GM12878 (cell line): ENCODE results near the gene CRYZL1. TPM values are rescaled to one million over a fixed set of nuclear protein-coding genes. Genes with fewer than 3 reads are reported as not detected.

ENCODE experiments used
- ATAC-seq: fragments of 200-7000 bp; cut with Tn5 transposase; 3 replicates; pipeline ENCODE4 v1.9.1; 2020; ENCODE audit warnings: mild to moderate bottlenecking, moderate library complexity
- BruUV-seq: library from RNA; stranded (reverse); fragments of 400-500 nt; replicated peaks from 2 replicates; lab custom pipeline; 2021; lab: Mats Ljungman, UMichigan
- CTCF ChIA-PET: fragments of 300-600 bp; sonication (Branson Sonifier 250); formaldehyde crosslinking; extraction: SDS; loops from one replicate; lab custom pipeline; 2021; ENCODE audit warnings: inconsistent platforms; lab: Yijun Ruan, JAX
- POLR2A ChIA-PET: fragments of 350-600 bp; formaldehyde crosslinking; extraction: SDS; loops from one replicate; lab custom pipeline; 2021; ENCODE audit warnings: inconsistent platforms; lab: Charles Lee
- RAD21 ChIA-PET: fragments of 300-600 bp; sonication (Branson Sonifier 250); formaldehyde crosslinking; loops from one replicate; lab custom pipeline; 2023; ENCODE audit warnings: antibody characterized with exemption; ENCODE audit not compliant: unreplicated experiment; lab: Charles Lee
- SMC1A ChIA-PET: fragments of 300-600 bp; sonication (Branson Sonifier 250); formaldehyde crosslinking; loops from one replicate; lab custom pipeline; 2023; ENCODE audit not compliant: unreplicated experiment, uncharacterized antibody; lab: Charles Lee
- DNase-seq: peaks from one replicate; pipeline ENCODE4 v3.0.0-alpha.2; 2011; ENCODE audit warnings: low read depth, low spot score
- FAIRE-seq: peaks from 3 replicates; lab custom pipeline; 2011; peaks lifted over from hg19 to GRCh38; lab: Jason Lieb, UNC
- H2AFZ ChIP-seq: 2 replicates; pipeline ENCODE4 v1.6.0; 2011; ENCODE audit warnings: low read depth, low read length, control low read depth; ENCODE audit not compliant: control insufficient read depth
- H3K27ac ChIP-seq: 2 replicates; pipeline ENCODE4 v1.5.1; 2011; ENCODE audit warnings: control low read depth; ENCODE audit not compliant: control insufficient read depth, insufficient read depth
- H3K27me3 ChIP-seq, 2 experiments: replicated peaks in 1 of 2; 2 replicates each; pipeline versions ENCODE4 v1.6.0 to v1.6.1; 2011; ENCODE audit warnings: low read length in 1 of 2; ENCODE audit not compliant: control insufficient read depth in 2 of 2, insufficient read depth in 2 of 2
- H3K36me3 ChIP-seq, 2 experiments: 2 replicates each; pipeline ENCODE4 v1.5.1; 2011; ENCODE audit warnings: low read length in 1 of 2; ENCODE audit not compliant: control insufficient read depth in 2 of 2, insufficient read depth in 2 of 2
- H3K4me1 ChIP-seq: 2 replicates; pipeline ENCODE4 v1.6.1; 2011; ENCODE audit warnings: mild to moderate bottlenecking, low read length, moderate library complexity, mixed read lengths; ENCODE audit not compliant: control insufficient read depth, insufficient read depth
- H3K4me2 ChIP-seq: 2 replicates; pipeline ENCODE4 v1.6.0; 2011; ENCODE audit warnings: control low read depth; ENCODE audit not compliant: control insufficient read depth, insufficient read depth
- H3K4me3 ChIP-seq: fragments of 200-600 bp; sonication (generic); 2 replicates; pipeline ENCODE4 v1.5.1; 2016
- H3K79me2 ChIP-seq: 2 replicates; pipeline ENCODE4 v1.6.0; 2011; ENCODE audit warnings: low read length; ENCODE audit not compliant: control insufficient read depth, insufficient read depth
- H3K9ac ChIP-seq: 2 replicates; pipeline ENCODE4 v1.8.0; 2011; ENCODE audit warnings: low read length, control low read depth, mixed read lengths; ENCODE audit not compliant: control insufficient read depth, insufficient read depth
- H3K9me3 ChIP-seq: replicated peaks from 3 replicates; pipeline ENCODE4 v1.5.1; 2011; ENCODE audit warnings: mild to moderate bottlenecking, low read length; ENCODE audit not compliant: control insufficient read depth, insufficient read depth
- H4K20me1 ChIP-seq: 2 replicates; pipeline ENCODE4 v1.6.0; 2011; ENCODE audit not compliant: control insufficient read depth, insufficient read depth
- BCL3 ChIP-seq: IDR thresholded peaks from 2 replicates; pipeline ENCODE4 v1.6.1; 2011; ENCODE audit warnings: borderline replicate concordance, low read depth, mild to moderate bottlenecking, moderate library complexity, low read length; ENCODE audit not compliant: insufficient read depth, poor library complexity, severe bottlenecking
- CBFB ChIP-seq: IDR thresholded peaks from 2 replicates; pipeline ENCODE4 v1.6.1; 2016; ENCODE audit warnings: antibody characterized with exemption, low read depth
- CEBPB ChIP-seq, 2 experiments: fragments of 150-350 bp in 1 of 2; IDR thresholded peaks; 2 replicates each; pipeline ENCODE4 v1.6.1; 2012 to 2014; ENCODE audit warnings: low read depth in 2 of 2, low read length in 2 of 2, borderline replicate concordance in 1 of 2, inconsistent platforms in 1 of 2
- EP300 ChIP-seq, 2 experiments: fragments of 150-350 bp in 1 of 2; IDR thresholded peaks; 2 replicates each; pipeline ENCODE4 v1.6.1; 2011 to 2012; ENCODE audit warnings: low read depth in 2 of 2, low read length in 2 of 2, borderline replicate concordance in 1 of 2, improper control_type of control experiment in 1 of 2, inconsistent platforms in 1 of 2; ENCODE audit not compliant: control insufficient read depth in 1 of 2
- KLF5 ChIP-seq: fragments of 450-650 bp; IDR thresholded peaks from 2 replicates; pipeline ENCODE4 v1.6.1; 2014; ENCODE audit warnings: mild to moderate bottlenecking; ENCODE audit not compliant: partially characterized antibody
- MTA3 ChIP-seq: IDR thresholded peaks from 2 replicates; pipeline ENCODE4 v1.6.1; 2012; ENCODE audit warnings: low read length, inconsistent platforms, borderline replicate concordance
- MXI1 ChIP-seq: fragments of 150-350 bp; IDR thresholded peaks from 2 replicates; pipeline ENCODE4 v1.6.1; 2011; ENCODE audit warnings: low read depth, mild to moderate bottlenecking, inconsistent platforms, low read length, improper control_type of control experiment
- POLR2A ChIP-seq: IDR thresholded peaks from 2 replicates; pipeline ENCODE4 v1.6.1; 2011; ENCODE audit warnings: low read depth, mild to moderate bottlenecking, low read length
- STAT3 ChIP-seq: IDR thresholded peaks from 2 replicates; pipeline ENCODE4 v1.6.1; 2011; ENCODE audit warnings: low read depth, low read length, improper control_type of control experiment
- YY1 ChIP-seq: IDR thresholded peaks from 2 replicates; pipeline ENCODE4 v1.6.1; 2011; ENCODE audit warnings: low read depth, mild to moderate bottlenecking, low read length
- ZNF622 ChIP-seq: fragments of 450-650 bp; IDR thresholded peaks from 2 replicates; pipeline ENCODE4 v1.6.1; 2017; ENCODE audit warnings: mild to moderate bottlenecking, inconsistent platforms
- WGBS: methylation state at CpG from one replicate; pipeline ENCODE4 v1.1.6; 2016; ENCODE audit warnings: low lambda C conversion rate; ENCODE audit not compliant: insufficient replicate concordance, insufficient coverage; ENCODE audit errors: missing lambda C conversion rate; 5-methylcytosine and 5-hydroxymethylcytosine counted together
- in situ Hi-C: fragments of 300-500 bp; cut with MboI; formaldehyde crosslinking; loops from 9 replicates; pipeline ENCODE4 v1.14.3; 2018; ENCODE audit warnings: mixed read lengths
- intact Hi-C: fragments of 100-400 bp; cut with micrococcal nuclease; formaldehyde crosslinking; loops from one replicate; pipeline ENCODE4 v1.14.2; 2022; ENCODE audit not compliant: unreplicated experiment
- polyA plus RNA-seq, 11 experiments: library from polyadenylated mRNA; depleted of rRNA in 4 of 11; unstranded in 6 of 11; stranded (reverse) in 5 of 11; fragments of >200 nt; fragmentation: Nextera tagmentation in 4 of 11; fragmentation: Illumina TruSeq in 1 of 11; extraction: Ambion mirVana in 4 of 11; extraction: Trizol in 1 of 11; gene quantifications; 1 replicate in 1 of 11; 2 replicates in 10 of 11; pipeline versions ENCODE4 v1.2.1 to v1.2.3, GENCODE V29; 2011 to 2016; ENCODE audit warnings: inconsistent platforms in 2 of 11, missing spikeins in 2 of 11, low read depth in 1 of 11
- total RNA-seq, 4 experiments: library from RNA; depleted of rRNA in 3 of 4; stranded (reverse); fragments of >200 nt in 3 of 4; fragmentation: Illumina TruSeq in 1 of 4; extraction: Trizol in 1 of 4; gene quantifications; 2 replicates each; pipeline versions ENCODE4 v1.2.1 to v1.2.3, GENCODE V29; 2013 to 2021
- TF ChIP-seq, protein P1 (sequence below): fragments of 450-650 bp; formaldehyde crosslinking; IDR thresholded peaks from 2 replicates; pipeline ENCODE4 v1.4.0; 2022; ENCODE audit warnings: mild to moderate bottlenecking, moderate library complexity
- TF ChIP-seq, protein P2 (sequence below): fragments of 450-650 bp; IDR thresholded peaks from 2 replicates; pipeline ENCODE4 v1.6.1; 2017; ENCODE audit warnings: antibody characterized with exemption, mild to moderate bottlenecking, moderate library complexity

CRYZL1 gene
- total and polyA plus RNA-seq, 10 of the 15 experiments (the other 5 are each of a cell fraction or from before 2014, with no cell fraction given): 14.3 to 72.4 (median 30.7) TPM

- no peak for TF ChIP-seq STAT3
- no peak for TF ChIP-seq CBFB
Observed at GRCh38 chr21:33567914-33568313, 73.6 kb downstream of the CRYZL1 start (continued).

- WGBS: 74% methylated on average over 2 of the region's 2 CpGs
Observed at GRCh38 chr21:33566514-33566913, 75.0 kb downstream of the CRYZL1 start.

More at GRCh38 chr21:33566514-33566913, 75.0 kb downstream of the CRYZL1 start:
- no peak for DNase-seq
- Histone ChIP-seq H3K27ac (no peak overlapping the region), H3K9me3 (no peaks in the 10 kb centered on the region), H3K27me3 (no peaks in the 10 kb centered on the region), H3K4me1 (no peaks in the 10 kb centered on the region), H3K36me3 (peaks cover 6 to 32% of the 10 kb centered on the region in 2 experiments), H2AFZ (no peak overlapping the region), H3K4me3 (no peak overlapping the region), H3K9ac (no peak overlapping the region), H3K79me2 (no peaks in the 10 kb centered on the region; the same call in none of the 2 replicates), H4K20me1 (no peaks in the 10 kb centered on the region), H3K4me2 (no peak overlapping the region)
- in situ Hi-C loops: no loop called here
- BruUV-seq: no TSS peak
- TF ChIP-seq MTA3: no peak
- no peak for TF ChIP-seq MXI1
- no peak for TF ChIP-seq YY1
- no peak for TF ChIP-seq BCL3
- TF ChIP-seq, protein P1, sequence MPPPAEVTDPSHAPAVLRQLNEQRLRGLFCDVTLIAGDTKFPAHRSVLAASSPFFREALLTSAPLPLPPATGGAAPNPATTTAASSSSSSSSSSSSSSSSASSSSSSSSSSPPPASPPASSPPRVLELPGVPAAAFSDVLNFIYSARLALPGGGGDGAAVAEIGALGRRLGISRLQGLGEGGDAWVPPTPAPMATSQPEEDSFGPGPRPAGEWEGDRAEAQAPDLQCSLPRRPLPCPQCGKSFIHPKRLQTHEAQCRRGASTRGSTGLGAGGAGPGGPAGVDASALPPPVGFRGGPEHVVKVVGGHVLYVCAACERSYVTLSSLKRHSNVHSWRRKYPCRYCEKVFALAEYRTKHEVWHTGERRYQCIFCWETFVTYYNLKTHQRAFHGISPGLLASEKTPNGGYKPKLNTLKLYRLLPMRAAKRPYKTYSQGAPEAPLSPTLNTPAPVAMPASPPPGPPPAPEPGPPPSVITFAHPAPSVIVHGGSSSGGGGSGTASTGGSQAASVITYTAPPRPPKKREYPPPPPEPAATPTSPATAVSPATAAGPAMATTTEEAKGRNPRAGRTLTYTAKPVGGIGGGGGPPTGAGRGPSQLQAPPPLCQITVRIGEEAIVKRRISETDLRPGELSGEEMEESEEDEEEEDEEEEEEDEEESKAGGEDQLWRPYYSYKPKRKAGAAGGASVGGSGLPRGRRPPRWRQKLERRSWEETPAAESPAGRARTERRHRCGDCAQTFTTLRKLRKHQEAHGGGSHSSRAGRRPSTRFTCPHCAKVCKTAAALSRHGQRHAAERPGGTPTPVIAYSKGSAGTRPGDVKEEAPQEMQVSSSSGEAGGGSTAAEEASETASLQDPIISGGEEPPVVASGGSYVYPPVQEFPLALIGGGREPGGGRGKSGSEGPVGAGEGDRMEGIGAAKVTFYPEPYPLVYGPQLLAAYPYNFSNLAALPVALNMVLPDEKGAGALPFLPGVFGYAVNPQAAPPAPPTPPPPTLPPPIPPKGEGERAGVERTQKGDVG: no peak
- no peak for TF ChIP-seq POLR2A
- TF ChIP-seq CEBPB (IDR thresholded peaks at IDR 0.05; ENCODE audit: borderline replicate concordance in 1 of 2, low read depth in 2 of 2, low read length in 2 of 2): no peak
- TF ChIP-seq KLF5: no peak
- no peak for TF ChIP-seq ZNF622
- TF ChIP-seq EP300 (IDR thresholded peaks at IDR 0.05; ENCODE audit: borderline replicate concordance in 1 of 2, control insufficient read depth in 1 of 2, low read depth in 2 of 2, low read length in 2 of 2): no peak
- TF ChIP-seq, protein P2, sequence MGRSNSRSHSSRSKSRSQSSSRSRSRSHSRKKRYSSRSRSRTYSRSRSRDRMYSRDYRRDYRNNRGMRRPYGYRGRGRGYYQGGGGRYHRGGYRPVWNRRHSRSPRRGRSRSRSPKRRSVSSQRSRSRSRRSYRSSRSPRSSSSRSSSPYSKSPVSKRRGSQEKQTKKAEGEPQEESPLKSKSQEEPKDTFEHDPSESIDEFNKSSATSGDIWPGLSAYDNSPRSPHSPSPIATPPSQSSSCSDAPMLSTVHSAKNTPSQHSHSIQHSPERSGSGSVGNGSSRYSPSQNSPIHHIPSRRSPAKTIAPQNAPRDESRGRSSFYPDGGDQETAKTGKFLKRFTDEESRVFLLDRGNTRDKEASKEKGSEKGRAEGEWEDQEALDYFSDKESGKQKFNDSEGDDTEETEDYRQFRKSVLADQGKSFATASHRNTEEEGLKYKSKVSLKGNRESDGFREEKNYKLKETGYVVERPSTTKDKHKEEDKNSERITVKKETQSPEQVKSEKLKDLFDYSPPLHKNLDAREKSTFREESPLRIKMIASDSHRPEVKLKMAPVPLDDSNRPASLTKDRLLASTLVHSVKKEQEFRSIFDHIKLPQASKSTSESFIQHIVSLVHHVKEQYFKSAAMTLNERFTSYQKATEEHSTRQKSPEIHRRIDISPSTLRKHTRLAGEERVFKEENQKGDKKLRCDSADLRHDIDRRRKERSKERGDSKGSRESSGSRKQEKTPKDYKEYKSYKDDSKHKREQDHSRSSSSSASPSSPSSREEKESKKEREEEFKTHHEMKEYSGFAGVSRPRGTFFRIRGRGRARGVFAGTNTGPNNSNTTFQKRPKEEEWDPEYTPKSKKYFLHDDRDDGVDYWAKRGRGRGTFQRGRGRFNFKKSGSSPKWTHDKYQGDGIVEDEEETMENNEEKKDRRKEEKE: no peak
- POLR2A ChIA-PET: interaction anchor here (1.0 kb wide), 1 partner anchor 9 kb away, joined by 5 read pairs; no protein-coding TSS in a partner anchor
- ATAC-seq: no peak
- SMC1A ChIA-PET: interaction anchor here (1.1 to 1.6 kb wide), 5 partner anchors 15 to 101 kb away, joined by 3 to 4 read pairs (median 4); no protein-coding TSS in a partner anchor
- RAD21 ChIA-PET: no interaction called here
- CTCF ChIA-PET: interaction anchor here (0.6 to 1.2 kb wide), 3 partner anchors 23 to 93 kb away, joined by 3 read pairs; no protein-coding TSS in a partner anchor
- intact Hi-C loops: no loop called here
- FAIRE-seq: no peak
